Peyer's patch (tissue), 4 donors: ENCODE measurements around the gene SPIRE2.

Source experiments
- POLR2A ChIP-seq, 2 donors: fragments of 450-650 bp; IDR thresholded peaks; one replicate each; pipeline ENCODE4 v1.5.1; 2017; ENCODE audit warnings: antibody characterized with exemption in 2 of 2, mild to moderate bottlenecking in 2 of 2, moderate library complexity in 2 of 2
- TF ChIP-seq, protein P1 (sequence below), 6 experiments: fragments of 450-650 bp in 4 of 6; fragments of 200-600 bp in 2 of 6; sonication (generic) in 1 of 6; IDR thresholded peaks; one replicate each; pipeline ENCODE4 v1.5.1; 2017 to 2019; ENCODE audit warnings: antibody characterized with exemption in 6 of 6, mild to moderate bottlenecking in 3 of 6, moderate library complexity in 1 of 6

DNA sequence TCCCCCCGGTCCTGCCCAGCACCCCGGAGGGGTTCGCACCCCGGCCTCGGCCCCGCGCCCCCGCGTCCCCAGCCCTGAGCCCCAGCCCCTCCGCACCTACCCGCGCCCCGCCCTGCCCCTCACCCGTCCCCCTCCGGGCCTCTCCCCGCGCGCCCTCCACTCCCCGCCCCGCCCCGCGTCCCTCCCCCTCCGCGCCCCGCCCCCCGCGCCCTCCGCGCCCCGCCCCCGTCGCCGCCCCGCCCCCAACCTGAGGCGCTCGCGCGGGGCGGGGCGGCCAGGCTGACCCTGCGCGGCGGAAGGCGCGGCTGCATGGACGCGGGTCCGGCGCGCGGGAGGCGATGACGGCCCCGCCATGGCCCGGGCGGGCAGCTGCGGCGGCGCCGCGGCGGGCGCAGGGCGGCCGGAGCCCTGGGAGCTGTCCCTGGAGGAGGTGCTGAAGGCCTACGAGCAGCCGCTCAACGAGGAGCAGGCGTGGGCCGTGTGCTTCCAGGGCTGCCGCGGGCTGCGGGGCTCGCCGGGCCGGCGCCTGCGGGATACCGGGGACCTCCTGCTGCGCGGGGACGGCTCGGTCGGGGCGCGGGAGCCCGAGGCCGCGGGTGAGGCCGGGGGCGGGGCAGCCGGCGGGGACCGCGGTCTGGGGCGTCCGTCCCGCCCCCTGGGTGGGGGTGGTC lies at the start of gene SPIRE2:
- TF ChIP-seq POLR2A (IDR thresholded peaks at IDR 0.05), result peak in 1 of 2 donors; percentile 87
- TF ChIP-seq, protein P1, sequence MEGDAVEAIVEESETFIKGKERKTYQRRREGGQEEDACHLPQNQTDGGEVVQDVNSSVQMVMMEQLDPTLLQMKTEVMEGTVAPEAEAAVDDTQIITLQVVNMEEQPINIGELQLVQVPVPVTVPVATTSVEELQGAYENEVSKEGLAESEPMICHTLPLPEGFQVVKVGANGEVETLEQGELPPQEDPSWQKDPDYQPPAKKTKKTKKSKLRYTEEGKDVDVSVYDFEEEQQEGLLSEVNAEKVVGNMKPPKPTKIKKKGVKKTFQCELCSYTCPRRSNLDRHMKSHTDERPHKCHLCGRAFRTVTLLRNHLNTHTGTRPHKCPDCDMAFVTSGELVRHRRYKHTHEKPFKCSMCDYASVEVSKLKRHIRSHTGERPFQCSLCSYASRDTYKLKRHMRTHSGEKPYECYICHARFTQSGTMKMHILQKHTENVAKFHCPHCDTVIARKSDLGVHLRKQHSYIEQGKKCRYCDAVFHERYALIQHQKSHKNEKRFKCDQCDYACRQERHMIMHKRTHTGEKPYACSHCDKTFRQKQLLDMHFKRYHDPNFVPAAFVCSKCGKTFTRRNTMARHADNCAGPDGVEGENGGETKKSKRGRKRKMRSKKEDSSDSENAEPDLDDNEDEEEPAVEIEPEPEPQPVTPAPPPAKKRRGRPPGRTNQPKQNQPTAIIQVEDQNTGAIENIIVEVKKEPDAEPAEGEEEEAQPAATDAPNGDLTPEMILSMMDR (IDR thresholded peaks at IDR 0.05), result no peak
